GM19351 (cell line): ENCODE data around the gene NTRK3.
"Not testable (repeated sequence)": the region's sequence is repeated elsewhere in the genome, so short reads cannot be mapped to it uniquely, and the experiment has no call there.

Source experiments
- ATAC-seq: cut with Tn5 transposase; IDR thresholded peaks from one replicate; pipeline ENCODE4 v1.9.1; 2021; ENCODE audit warnings: mild to moderate bottlenecking, moderate library complexity; ENCODE audit not compliant: unreplicated experiment

The NTRK3 gene

GRCh38 chr15:88083811-88084760 is 172.5 kb downstream of the NTRK3 start:
- ATAC-seq: no peak

DNA sequence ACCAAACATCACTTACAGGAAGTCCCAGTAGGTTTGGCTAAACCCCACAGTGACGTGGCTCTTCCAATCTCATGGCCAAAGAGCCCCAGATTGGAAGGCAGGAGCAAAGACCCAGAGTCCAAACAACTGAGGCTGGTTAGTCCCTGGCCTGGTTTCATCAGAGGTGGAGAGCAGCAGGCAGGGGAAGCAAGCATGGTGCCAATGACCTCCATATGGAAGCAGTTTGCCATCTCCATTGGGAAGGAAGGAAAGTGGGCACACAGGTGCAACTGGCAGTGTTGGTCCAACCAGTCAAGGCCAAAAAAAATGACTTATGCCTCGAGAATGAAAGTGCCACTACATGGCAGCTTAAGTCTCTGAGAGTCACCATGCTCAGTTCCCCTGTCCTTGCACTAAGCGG is 175.9 kb downstream of the NTRK3 start:
- ATAC-seq: no peak

GRCh38 chr15:88077296-88078020 is 179.1 kb downstream of the NTRK3 start:
- ATAC-seq: no peak

- no peak for ATAC-seq
Observed at GRCh38 chr15:88076328-88076727, 180.2 kb downstream of the NTRK3 start.

DNA sequence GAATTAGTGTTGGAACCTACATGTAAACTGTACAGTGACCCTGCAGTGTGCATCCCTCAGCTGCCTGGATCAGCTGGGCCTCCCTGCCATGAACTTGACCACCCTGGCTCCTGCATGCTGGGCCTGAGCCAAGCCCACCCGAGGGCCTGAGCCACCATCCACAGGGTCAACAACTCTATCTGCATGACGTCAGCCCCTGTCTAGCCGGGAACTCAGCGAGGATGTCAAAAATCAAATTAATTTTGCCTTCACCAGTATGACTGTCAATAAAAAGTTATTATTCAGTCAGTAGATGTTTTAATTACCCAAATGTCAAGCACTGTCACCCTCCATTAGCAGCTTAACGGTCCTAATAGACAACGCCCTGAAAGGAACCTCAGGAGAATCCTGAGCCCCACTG is 181.4 kb downstream of the NTRK3 start:
- ATAC-seq: no peak

GRCh38 chr15:88074386-88074785 is 182.2 kb downstream of the NTRK3 start:
- no peak for ATAC-seq

GRCh38 chr15:88073391-88073691 is 183.2 kb downstream of the NTRK3 start:
- no peak for ATAC-seq

- no peak for ATAC-seq
Observed at GRCh38 chr15:88072598-88073390, 183.7 kb downstream of the NTRK3 start.

- not testable (repeated sequence) for ATAC-seq
Observed at GRCh38 chr15:88072133-88072532, 184.4 kb downstream of the NTRK3 start.

DNA sequence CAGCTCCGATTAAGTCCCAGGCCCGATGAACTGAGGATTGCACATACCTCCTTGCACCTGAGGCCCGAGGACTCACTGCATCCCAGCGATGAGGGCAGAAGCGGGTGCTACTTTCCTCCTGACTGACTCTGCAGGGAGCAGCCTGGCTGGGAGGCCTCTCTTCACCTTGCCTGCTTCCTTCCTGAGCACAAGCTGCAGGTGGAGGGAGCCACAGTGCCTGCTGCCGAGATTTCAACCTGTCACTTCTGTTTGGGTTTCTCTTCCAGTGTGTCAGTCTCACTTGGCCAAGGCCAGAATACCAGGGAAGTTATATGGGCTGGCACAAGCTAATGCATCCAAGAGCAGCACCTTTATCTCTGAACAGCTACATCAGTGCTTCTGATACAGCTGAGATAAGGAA is 185.4 kb downstream of the NTRK3 start:
- ATAC-seq: no peak

- no peak for ATAC-seq
Observed at GRCh38 chr15:88069561-88069960, 187.0 kb downstream of the NTRK3 start.

- no peak for ATAC-seq
Observed at GRCh38 chr15:88067331-88067685, 189.2 kb downstream of the NTRK3 start.

DNA sequence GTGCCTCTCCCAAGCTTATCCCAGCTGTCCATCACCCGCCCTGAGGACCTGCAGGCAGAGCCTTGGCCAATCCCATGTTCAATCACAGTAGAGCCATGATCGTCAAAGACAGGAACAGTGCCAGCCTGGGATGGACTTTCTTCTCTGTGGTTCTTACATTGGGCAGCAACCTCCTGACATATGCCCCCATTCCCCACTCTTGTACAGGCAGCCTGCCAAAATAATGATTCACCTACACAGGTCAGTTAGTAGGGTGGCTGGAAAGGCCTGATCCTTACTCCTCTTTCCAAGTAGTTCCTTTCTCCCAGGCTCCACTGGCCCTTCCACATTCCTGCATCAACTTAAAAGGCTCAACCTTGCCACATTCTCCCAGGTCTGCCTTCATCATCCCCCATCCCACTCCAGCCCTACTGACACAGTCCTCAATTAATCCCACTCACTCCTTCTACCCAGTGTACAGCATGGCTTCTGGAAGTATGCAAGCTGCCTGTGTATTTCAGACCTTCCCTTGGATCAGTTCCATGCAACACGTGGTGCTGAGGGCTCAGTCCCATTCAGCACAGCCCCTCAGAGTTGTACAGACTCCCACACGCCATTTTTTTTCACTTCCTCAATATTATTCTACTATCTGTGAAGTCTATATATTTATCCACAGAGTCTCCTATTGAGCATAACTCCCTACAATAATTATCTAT is 189.8 kb downstream of the NTRK3 start:
- no peak for ATAC-seq

DNA sequence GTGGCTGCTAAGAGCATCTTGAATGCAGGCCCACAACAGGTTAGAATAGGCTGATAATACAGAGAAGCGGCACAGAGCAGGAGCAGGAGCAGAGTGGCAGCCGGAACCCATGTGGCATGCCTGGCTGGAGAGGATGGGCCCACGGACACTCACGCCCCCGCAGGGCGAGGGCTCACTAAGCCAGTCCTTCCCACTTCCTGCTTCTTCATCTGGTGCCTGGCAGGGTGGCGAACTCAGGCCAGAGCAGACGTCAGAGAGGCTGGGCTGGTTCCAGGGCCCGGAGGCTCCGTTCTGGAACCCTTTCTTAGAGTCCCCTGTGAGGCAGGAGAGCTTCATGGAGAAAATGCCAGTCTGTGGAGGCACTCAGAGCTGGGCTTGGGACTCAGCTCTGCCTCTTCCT is 195.1 kb downstream of the NTRK3 start:
- ATAC-seq: no peak

DNA sequence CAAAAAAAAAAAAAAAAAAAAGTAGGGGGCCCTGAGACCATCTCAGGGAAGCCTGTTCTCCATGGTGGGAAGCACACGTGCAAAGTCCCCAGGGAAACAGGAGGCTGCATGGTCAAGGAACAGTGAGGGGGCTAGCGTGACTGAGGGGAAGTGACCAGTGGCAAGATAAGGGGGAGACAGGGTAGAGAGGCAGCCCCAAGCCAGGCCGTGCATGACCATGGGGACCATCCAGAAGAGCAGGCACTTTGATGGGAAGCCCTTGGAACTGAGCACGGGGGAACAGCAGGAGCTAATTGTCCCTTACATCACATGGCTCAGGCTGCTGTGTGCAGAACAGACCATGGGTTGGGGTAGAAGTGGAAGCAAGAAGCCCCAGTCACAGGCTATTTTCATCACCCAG is 196.2 kb downstream of the NTRK3 start:
- no peak for ATAC-seq

- ATAC-seq: no peak
Observed at GRCh38 chr15:88057836-88058235, 198.7 kb downstream of the NTRK3 start.

- ATAC-seq: peak; percentile 99
Observed at GRCh38 chr15:88049506-88049905, 207.0 kb downstream of the NTRK3 start.

DNA sequence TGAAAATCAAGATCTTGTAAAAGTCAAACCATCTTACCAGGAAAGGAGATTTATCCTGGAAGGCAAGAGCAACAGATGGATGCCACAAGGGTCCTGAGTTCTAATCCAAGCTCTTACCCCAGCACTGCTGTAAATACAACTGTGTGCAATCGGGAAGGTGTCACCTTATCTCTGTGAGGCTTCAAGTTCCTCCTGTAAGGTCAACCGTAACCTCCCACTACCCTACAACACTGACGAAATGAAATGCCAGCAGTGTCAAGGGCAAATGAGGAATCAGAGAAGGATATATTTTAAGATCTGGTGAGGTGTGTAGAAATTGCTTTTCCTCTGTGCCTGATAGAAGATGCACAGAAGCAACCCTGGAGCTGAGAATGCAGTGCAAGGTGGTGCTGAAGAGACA is 207.8 kb downstream of the NTRK3 start:
- ATAC-seq: no peak

DNA sequence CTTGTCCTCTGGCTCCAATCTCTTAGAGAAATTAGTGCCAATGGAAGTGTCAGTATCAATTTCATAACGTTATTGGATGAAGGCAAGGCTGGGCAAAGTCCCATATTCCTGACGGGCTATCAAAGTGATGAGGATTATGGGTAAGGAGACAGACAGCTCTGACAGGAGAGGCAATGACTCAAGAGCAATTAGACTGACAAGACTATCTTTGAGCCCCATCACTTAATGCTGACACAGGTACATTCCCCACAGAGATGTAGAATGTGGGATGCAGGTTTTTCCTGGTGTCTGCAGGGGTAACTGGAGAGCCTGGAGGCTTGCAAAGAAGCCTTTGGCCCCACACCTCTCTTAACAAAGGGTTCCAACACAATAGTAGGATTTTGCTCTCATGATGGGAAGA is 208.3 kb downstream of the NTRK3 start:
- ATAC-seq: no peak

DNA sequence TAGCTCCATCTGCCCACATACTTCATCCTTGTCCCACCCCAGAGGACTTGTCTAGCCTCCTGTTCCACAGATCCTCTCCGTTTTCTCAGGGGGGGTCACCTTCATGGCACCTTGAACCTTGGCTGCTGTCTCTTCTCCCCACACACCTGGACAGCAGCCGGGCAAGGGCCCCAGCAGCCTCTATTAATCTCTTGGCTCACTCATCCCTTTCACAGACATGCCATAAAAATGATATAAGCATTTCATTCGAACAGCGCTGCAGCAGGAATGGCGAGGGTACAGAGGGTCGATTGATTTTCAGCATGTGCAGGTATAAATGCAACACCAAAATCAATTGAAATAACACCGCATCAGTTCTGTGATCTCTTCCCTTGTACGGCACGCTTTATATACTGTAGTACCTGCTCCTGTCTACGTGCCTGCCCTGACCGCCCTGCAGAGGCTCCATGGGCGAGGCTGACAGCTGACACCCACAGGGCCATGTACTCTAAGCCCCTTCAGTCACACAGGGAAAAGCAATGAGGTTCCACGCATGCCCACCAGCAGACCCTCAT is 209.9 kb downstream of the NTRK3 start:
- ATAC-seq: no peak

- ATAC-seq: no peak
Observed at GRCh38 chr15:88043396-88043795, 213.1 kb downstream of the NTRK3 start.
